Measurements from ENCODE around the gene LYRM7.

The LYRM7 gene

DNA sequence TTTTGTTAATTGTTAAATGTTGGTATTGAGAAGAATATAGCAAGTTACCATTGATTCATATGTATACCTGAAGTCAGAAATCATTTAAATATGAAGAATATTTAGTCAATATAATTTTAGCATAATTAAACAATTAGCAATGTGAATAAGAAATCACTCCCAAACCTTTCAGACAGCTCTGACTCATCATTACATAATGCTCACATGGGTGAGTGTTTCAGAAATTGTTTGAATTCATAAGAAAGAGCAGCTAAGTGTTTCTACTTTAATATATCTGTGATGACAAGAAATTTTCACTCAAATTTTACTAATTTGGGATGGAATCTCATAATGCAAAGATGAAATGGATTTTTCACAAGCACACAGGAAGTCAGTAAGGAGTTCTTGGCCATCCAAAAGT, 51.1 kb downstream of the LYRM7 start:
- Mint-ChIP-seq H3K27ac (no peak overlapping the region), H3K36me3 (ENCODE audit: low read depth) (no peaks in the 10 kb centered on the region), H3K9me3 (no peaks in the 10 kb centered on the region), H3K4me1 (ENCODE audit: low read depth) (peaks cover 37% of the 10 kb centered on the region), H3K27me3 (no peaks in the 10 kb centered on the region), H3K4me3 (no peak overlapping the region)

DNA sequence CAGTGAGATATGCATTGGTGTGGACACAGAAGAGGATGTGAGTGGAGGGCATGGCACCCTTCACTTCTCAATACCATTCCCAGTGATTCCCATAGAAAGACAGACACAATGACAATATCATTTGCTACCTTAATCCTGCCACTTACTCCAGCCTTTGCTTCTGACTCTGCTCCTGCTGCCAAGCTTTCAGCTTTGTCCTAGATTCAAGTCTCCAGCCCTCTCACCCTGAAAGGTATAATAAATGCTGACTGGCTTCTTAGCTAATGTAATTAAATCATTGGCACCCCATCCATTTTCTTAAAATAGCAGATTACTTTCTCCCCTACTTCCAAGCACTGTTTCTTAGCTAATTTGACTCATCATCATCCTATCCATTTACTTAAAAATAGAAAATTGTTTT, 52.0 kb downstream of the LYRM7 start:
- Mint-ChIP-seq H3K27me3 (no peaks in the 10 kb centered on the region), H3K27ac (no peak overlapping the region), H3K9me3 (no peaks in the 10 kb centered on the region), H3K36me3 (ENCODE audit: low read depth) (no peaks in the 10 kb centered on the region), H3K4me3 (no peak overlapping the region), H3K4me1 (ENCODE audit: low read depth) (peaks cover 31% of the 10 kb centered on the region)

GRCh38 chr5:131223751-131224386, 53.1 kb downstream of the LYRM7 start:
- H3K4me3 Mint-ChIP-seq = no peak overlapping the region
- peaks cover 20% of the 10 kb centered on the region for H3K4me1 Mint-ChIP-seq (ENCODE audit: low read depth)
- no peaks in the 10 kb centered on the region for H3K36me3 Mint-ChIP-seq (ENCODE audit: low read depth)
- no peaks in the 10 kb centered on the region for H3K27me3 Mint-ChIP-seq
- no peak overlapping the region for H3K27ac Mint-ChIP-seq
- H3K9me3 Mint-ChIP-seq = no peaks in the 10 kb centered on the region

DNA sequence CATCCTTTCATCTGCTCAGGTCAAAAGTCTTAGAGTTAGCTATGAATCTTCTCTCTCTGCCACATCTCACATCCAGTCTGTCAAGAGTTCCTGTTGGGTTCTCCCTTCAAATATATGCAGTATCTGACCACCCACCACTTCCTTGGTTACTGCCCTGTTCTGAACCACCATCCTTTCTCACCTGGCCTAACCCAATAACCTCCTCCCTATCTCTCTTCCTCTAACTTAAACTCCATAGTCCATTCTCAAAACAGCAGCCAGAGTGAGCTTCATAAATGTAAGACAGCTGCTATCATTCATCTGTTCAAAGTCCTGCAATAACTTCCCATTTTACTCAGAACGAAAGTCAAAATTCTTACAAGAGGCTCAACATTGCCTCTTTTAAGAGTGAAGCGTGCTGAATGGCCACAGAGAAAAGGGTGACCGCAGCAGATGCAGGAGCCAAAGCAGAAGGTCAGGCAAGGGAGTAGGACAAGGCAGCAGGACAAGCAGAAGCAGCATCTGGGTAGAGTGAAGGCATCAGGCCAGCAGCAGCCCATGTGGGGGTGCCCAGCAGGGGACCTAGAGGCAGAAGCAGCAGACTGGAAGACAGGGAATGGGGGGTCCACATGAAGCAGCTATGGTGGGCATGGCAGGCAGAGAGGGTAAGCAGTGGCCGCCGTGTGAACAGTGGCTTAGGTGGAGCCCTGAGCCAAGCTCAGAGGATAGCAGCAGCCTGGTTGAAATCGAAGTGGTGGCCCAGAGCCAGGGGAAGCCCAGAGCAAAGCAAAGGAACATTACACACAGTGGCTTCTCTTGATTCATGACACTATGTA, 53.9 kb downstream of the LYRM7 start:
- no peaks in the 10 kb centered on the region for H3K36me3 Mint-ChIP-seq (ENCODE audit: low read depth)
- no peaks in the 10 kb centered on the region for H3K27me3 Mint-ChIP-seq
- H3K9me3 Mint-ChIP-seq = no peaks in the 10 kb centered on the region
- no peak overlapping the region for H3K27ac Mint-ChIP-seq
- no peak overlapping the region for H3K4me3 Mint-ChIP-seq
- peaks cover 15% of the 10 kb centered on the region for H3K4me1 Mint-ChIP-seq (ENCODE audit: low read depth)

DNA sequence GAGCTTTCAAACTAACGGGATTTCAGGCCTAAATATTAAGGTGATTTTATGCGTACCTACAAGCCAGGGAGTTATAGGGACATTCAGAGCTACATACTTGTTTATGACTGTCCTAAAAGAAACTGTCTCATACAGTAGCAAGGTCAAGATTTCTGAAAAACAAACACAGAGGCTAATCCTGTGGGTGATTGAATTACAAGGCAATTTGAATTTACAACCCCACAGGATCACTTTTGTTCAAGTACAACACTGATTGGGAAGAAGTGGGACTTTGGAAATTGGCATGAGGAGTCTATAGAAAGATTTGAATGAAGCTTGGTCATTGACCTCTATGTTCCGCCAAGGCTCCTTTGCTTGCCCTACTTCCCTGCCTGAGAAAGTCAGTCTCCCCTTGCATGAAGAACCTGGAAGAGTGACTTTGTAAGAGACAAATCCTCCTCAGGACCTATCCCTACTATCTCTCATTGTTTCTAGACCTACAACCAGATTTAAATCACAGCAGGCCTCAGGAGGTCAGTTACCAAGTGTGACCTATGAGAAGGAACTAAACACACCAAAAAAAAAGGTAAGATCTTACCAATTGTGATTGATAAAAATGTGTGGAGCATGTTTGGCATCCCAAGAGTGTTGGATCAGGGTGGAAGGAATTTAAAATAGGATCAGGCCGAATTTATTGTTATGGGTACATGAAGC, 54.7 kb downstream of the LYRM7 start:
- Mint-ChIP-seq H3K36me3 (ENCODE audit: low read depth) (no peaks in the 10 kb centered on the region), H3K9me3 (no peaks in the 10 kb centered on the region), H3K27ac (no peak overlapping the region), H3K4me3 (no peak overlapping the region), H3K27me3 (no peaks in the 10 kb centered on the region), H3K4me1 (ENCODE audit: low read depth) (peaks cover 20% of the 10 kb centered on the region)

DNA sequence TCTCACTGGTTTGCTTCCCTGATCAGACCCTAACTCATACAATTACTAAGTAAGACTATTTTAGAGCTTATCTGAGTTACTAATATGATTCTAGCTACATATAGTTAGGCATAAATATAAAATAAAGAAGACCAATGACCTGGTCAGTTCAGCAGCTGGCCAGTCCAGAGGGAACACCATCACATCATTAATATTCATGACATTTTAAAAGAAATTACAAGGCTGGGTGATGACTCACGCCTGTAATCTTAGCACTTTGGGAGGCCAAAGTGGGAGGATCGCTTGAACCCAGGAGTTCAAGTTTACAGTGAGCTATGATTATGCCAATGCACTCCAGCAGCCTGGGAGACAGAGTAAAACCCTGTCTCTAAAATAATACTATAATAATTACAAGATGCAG, 56.2 kb downstream of the LYRM7 start:
- Mint-ChIP-seq H3K36me3 (ENCODE audit: low read depth) (no peaks in the 10 kb centered on the region), H3K4me1 (ENCODE audit: low read depth) (peaks cover 17% of the 10 kb centered on the region), H3K9me3 (no peaks in the 10 kb centered on the region)

GRCh38 chr5:131228646-131229045, 57.9 kb downstream of the LYRM7 start:
- H3K4me1 Mint-ChIP-seq (ENCODE audit: low read depth) = peaks cover 12% of the 10 kb centered on the region
- no peaks in the 10 kb centered on the region for H3K36me3 Mint-ChIP-seq (ENCODE audit: low read depth)
- no peak overlapping the region for H3K27ac Mint-ChIP-seq
- H3K9me3 Mint-ChIP-seq = no peaks in the 10 kb centered on the region
- no peaks in the 10 kb centered on the region for H3K27me3 Mint-ChIP-seq
- no peak overlapping the region for H3K4me3 Mint-ChIP-seq

More for the DNA sequence above, 56.2 kb downstream of the LYRM7 start:
- Mint-ChIP-seq H3K27me3 (no peaks in the 10 kb centered on the region), H3K4me3 (no peak overlapping the region), H3K27ac (no peak overlapping the region)

- Mint-ChIP-seq H3K27ac (no peak overlapping the region), H3K27me3 (no peaks in the 10 kb centered on the region), H3K9me3 (no peaks in the 10 kb centered on the region), H3K4me1 (ENCODE audit: low read depth) (peaks cover 12% of the 10 kb centered on the region), H3K36me3 (ENCODE audit: low read depth) (no peaks in the 10 kb centered on the region), H3K4me3 (no peak overlapping the region)
Measured at GRCh38 chr5:131229623-131230022, 58.9 kb downstream of the LYRM7 start.

DNA sequence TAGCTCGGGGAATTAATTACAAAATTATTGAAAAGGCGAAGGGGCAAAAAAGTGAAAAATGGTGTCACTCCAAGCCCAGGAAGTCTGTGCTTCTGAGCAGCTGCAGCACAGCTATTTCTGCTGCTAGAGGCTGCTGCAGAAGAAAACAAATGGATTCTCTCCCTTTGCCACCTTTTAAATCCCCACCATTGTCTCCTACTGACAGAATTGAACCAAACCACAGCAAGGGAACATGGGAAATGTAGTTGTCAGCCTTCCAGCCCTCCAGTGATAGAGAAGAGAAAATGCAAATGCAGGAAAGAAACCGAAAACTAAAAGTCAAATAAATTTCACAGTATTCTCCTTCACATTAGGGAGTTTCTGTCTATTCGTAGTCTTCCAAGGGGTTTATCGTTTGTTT, 59.7 kb downstream of the LYRM7 start:
- Mint-ChIP-seq H3K9me3 (no peaks in the 10 kb centered on the region), H3K27ac (no peak overlapping the region), H3K4me1 (ENCODE audit: low read depth) (peaks cover 12% of the 10 kb centered on the region), H3K36me3 (ENCODE audit: low read depth) (no peaks in the 10 kb centered on the region), H3K27me3 (no peaks in the 10 kb centered on the region), H3K4me3 (no peak overlapping the region)

- peaks cover 14% of the 10 kb centered on the region for H3K4me1 Mint-ChIP-seq (ENCODE audit: low read depth)
- no peaks in the 10 kb centered on the region for H3K9me3 Mint-ChIP-seq
- H3K4me3 Mint-ChIP-seq = no peak overlapping the region
- no peaks in the 10 kb centered on the region for H3K27me3 Mint-ChIP-seq
- no peaks in the 10 kb centered on the region for H3K36me3 Mint-ChIP-seq (ENCODE audit: low read depth)
- H3K27ac Mint-ChIP-seq = no peak overlapping the region
Measured at GRCh38 chr5:131239686-131240085, 68.9 kb downstream of the LYRM7 start.

DNA sequence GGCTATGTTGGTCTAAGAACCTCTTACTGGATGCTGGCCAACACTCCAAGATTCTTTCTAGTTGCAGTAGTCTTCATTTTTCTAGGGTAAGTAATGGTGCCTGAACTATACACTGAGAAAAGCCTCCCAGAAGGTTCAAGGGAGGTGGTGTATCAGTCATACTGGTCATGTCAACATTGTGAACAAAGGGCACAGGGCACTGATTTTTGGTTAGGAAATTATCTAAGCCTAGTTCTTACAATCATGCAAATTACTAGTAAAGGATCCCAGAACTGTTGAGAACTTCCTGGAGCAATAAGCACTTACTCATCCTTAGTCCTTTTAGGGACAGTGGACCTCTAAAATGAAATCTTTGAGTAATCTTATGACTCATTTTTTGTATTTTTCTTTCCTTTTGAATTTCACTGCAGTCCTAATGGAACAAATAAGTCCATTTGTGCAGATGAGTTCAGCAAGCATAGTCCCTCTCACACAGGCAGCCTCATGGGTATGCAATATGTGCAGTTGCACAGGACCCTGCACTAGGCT, 72.0 kb downstream of the LYRM7 start:
- peaks cover 17% of the 10 kb centered on the region for H3K4me1 Mint-ChIP-seq (ENCODE audit: low read depth)
- no peaks in the 10 kb centered on the region for H3K36me3 Mint-ChIP-seq (ENCODE audit: low read depth)
- H3K27ac Mint-ChIP-seq = peak overlapping the region; percentile 15
- no peaks in the 10 kb centered on the region for H3K27me3 Mint-ChIP-seq
- H3K4me3 Mint-ChIP-seq = no peak overlapping the region
- H3K9me3 Mint-ChIP-seq = no peaks in the 10 kb centered on the region

DNA sequence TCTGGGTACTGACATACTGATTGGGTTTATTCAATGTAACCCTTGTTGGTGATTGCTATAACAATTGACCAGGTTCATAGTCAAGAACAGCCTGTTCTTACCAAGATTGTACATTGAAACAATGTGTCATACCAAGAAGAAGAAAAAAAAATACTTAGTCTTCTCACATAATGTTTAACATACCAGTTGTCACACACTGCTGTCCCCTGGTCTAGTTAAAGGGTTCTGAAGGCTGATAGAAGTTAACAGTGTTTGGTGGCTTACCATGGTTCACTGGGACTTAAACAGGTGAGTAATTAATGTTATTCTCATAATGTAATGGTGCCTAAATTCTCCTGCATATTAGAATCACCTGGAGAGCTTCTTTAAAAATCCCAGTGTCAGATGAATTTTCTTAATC, 74.6 kb downstream of the LYRM7 start:
- Mint-ChIP-seq H3K27ac (no peak overlapping the region), H3K4me1 (ENCODE audit: low read depth) (peaks cover 27% of the 10 kb centered on the region)

GRCh38 chr5:131245948-131246347, 75.2 kb downstream of the LYRM7 start:
- H3K4me3 Mint-ChIP-seq = no peak overlapping the region

More for the DNA sequence above, 74.6 kb downstream of the LYRM7 start:
- H3K27me3 Mint-ChIP-seq = no peaks in the 10 kb centered on the region
- H3K4me3 Mint-ChIP-seq = no peak overlapping the region
- H3K36me3 Mint-ChIP-seq (ENCODE audit: low read depth) = no peaks in the 10 kb centered on the region
- no peaks in the 10 kb centered on the region for H3K9me3 Mint-ChIP-seq

DNA sequence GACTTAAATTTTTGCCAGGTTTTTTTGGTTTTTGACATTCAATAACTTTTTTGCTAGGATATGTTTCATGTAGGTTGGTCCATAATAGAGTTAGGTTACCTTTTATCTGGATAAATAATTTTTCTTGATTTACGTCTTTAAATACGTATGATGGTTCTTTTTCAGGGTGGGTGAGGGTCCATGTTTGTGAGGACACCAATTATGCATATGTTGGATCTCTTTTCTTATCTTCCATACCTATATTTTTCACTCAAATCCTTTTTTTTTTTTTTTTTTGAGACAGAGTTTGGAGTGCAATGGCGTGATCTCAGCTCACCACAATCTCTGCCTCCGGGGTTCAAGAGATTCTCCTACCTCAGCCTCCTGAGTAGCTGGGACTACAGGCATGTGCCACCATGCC, 75.8 kb downstream of the LYRM7 start:
- no peak overlapping the region for H3K4me3 Mint-ChIP-seq
- no peaks in the 10 kb centered on the region for H3K9me3 Mint-ChIP-seq

More at GRCh38 chr5:131245948-131246347, 75.2 kb downstream of the LYRM7 start:
- Mint-ChIP-seq H3K27ac (no peak overlapping the region), H3K4me1 (ENCODE audit: low read depth) (peaks cover 34% of the 10 kb centered on the region), H3K36me3 (ENCODE audit: low read depth) (no peaks in the 10 kb centered on the region), H3K27me3 (no peaks in the 10 kb centered on the region), H3K9me3 (no peaks in the 10 kb centered on the region)

More for the DNA sequence above, 75.8 kb downstream of the LYRM7 start:
- Mint-ChIP-seq H3K27me3 (no peaks in the 10 kb centered on the region), H3K36me3 (ENCODE audit: low read depth) (no peaks in the 10 kb centered on the region), H3K4me1 (ENCODE audit: low read depth) (peaks cover 39% of the 10 kb centered on the region), H3K27ac (no peak overlapping the region)
